CD4-positive, alpha-beta T cell treated with Interleukin-6 at 100 ng/mL for 8 hours (primary cell): ENCODE data around the gene TSPO.
"Not testable (repeated sequence)": the region's sequence is repeated elsewhere in the genome, so short reads cannot be mapped to it uniquely, and the experiment has no call there.

Source experiments
- DNase-seq: peaks from one replicate; pipeline ENCODE4 v3.0.0-alpha.2; 2020; ENCODE audit warnings: mixed read lengths, low spot score

Gene TSPO

GRCh38 chr22:43151251-43152002 is at the start of gene TSPO:
Gene TSPO, plus strand, starts transcription at chr22:43151559. Its CDS starts 7,680 bp downstream, at chr22:43159239.
- peak; percentile 65 for DNase-seq

- DNase-seq = not testable (repeated sequence)
Measured at GRCh38 chr22:43104056-43104625, 47.2 kb upstream of the TSPO start.

GRCh38 chr22:43104950-43105349 is 46.4 kb upstream of the TSPO start:
- DNase-seq = not testable (repeated sequence)

- no peak for DNase-seq
Measured at GRCh38 chr22:43106302-43106701, 45.1 kb upstream of the TSPO start.

- no peak for DNase-seq
Measured at GRCh38 chr22:43109511-43109910, 41.8 kb upstream of the TSPO start.

GRCh38 chr22:43109921-43110443 is 41.4 kb upstream of the TSPO start:
- DNase-seq = no peak

- DNase-seq = peak; percentile 35
Measured at GRCh38 chr22:43110444-43110926, 40.9 kb upstream of the TSPO start, which contains the start of gene BIK. Gene BIK, plus strand, starts transcription at chr22:43110750. Its CDS starts 13,273 bp downstream, at chr22:43124023.

GRCh38 chr22:43110927-43111623 is 40.3 kb upstream of the TSPO start:
- DNase-seq = peak; percentile 34

- DNase-seq = no peak
Measured at GRCh38 chr22:43113526-43114251, 37.7 kb upstream of the TSPO start.

- no peak for DNase-seq
Measured at GRCh38 chr22:43114958-43115357, 36.4 kb upstream of the TSPO start.

- DNase-seq = no peak
Measured at GRCh38 chr22:43116932-43117331, 34.4 kb upstream of the TSPO start.

GRCh38 chr22:43118024-43118849 is 33.1 kb upstream of the TSPO start:
- no peak for DNase-seq

GRCh38 chr22:43118953-43119458 is 32.4 kb upstream of the TSPO start:
- DNase-seq = no peak

- DNase-seq = no peak
Measured at GRCh38 chr22:43126501-43127165, 24.7 kb upstream of the TSPO start.

- no peak for DNase-seq
Measured at GRCh38 chr22:43127166-43127908, 24.0 kb upstream of the TSPO start.

GRCh38 chr22:43128116-43128515 is 23.2 kb upstream of the TSPO start:
- no peak for DNase-seq

- DNase-seq = no peak
Measured at GRCh38 chr22:43128928-43129424, 22.4 kb upstream of the TSPO start.

GRCh38 chr22:43129426-43130425 is 21.6 kb upstream of the TSPO start:
- DNase-seq = no peak
